ENCODE measurements around the gene ATP1B3.
A peak's percentile ranks its signal among the peaks of the same experiment; 100 is the strongest.
"Not testable (repeated sequence)": the region's sequence is repeated elsewhere in the genome, so short reads cannot be mapped to it uniquely, and the experiment has no call there.

ATP1B3 gene

GRCh38 chr3:141870091-141870687 lies 6.3 kb upstream of the ATP1B3 start:
- Mint-ChIP-seq H3K27me3 (ENCODE audit: low read depth) (peaks cover 1% of the 10 kb centered on the region), H3K27ac (no peak overlapping the region), H3K9me3 (no peaks in the 10 kb centered on the region), H3K36me3 (ENCODE audit: low read depth) (no peaks in the 10 kb centered on the region), H3K4me1 (ENCODE audit: low read depth) (peaks cover 4% of the 10 kb centered on the region), H3K4me3 (no peak overlapping the region)
- DNase-seq (ENCODE audit: low spot score) = no peak

- DNase-seq (ENCODE audit: low spot score) = peak; percentile 81
- Mint-ChIP-seq H3K27ac (peak overlapping the region; percentile 97), H3K4me3 (peak overlapping the region; percentile 90), H3K4me1 (ENCODE audit: low read depth) (peaks cover 33% of the 10 kb centered on the region), H3K9me3 (no peaks in the 10 kb centered on the region), H3K27me3 (ENCODE audit: low read depth) (no peaks in the 10 kb centered on the region), H3K36me3 (ENCODE audit: low read depth) (peaks cover 13% of the 10 kb centered on the region)
Measured at GRCh38 chr3:141875374-141875892, 1.0 kb upstream of the ATP1B3 start.

GRCh38 chr3:141875893-141876380 lies 506 bp upstream of the ATP1B3 start:
- Mint-ChIP-seq H3K36me3 (ENCODE audit: low read depth) (peaks cover 13% of the 10 kb centered on the region), H3K9me3 (no peaks in the 10 kb centered on the region), H3K4me1 (ENCODE audit: low read depth) (peaks cover 37% of the 10 kb centered on the region), H3K27ac (peak overlapping the region; percentile 97), H3K4me3 (peak overlapping the region; percentile 90), H3K27me3 (ENCODE audit: low read depth) (no peaks in the 10 kb centered on the region)
- DNase-seq (ENCODE audit: low spot score) = no peak

GRCh38 chr3:141876891-141877621 lies 613 bp downstream of the ATP1B3 start:
- H3K4me3 Mint-ChIP-seq = peak overlapping the region; percentile 94
- peaks cover 18% of the 10 kb centered on the region for H3K36me3 Mint-ChIP-seq (ENCODE audit: low read depth)

GRCh38 chr3:141877911-141878310 lies 1.5 kb downstream of the ATP1B3 start:
- H3K36me3 Mint-ChIP-seq (ENCODE audit: low read depth) = peaks cover 20% of the 10 kb centered on the region
- peak overlapping the region; percentile 89 for H3K27ac Mint-ChIP-seq
- H3K27me3 Mint-ChIP-seq (ENCODE audit: low read depth) = no peaks in the 10 kb centered on the region
- H3K9me3 Mint-ChIP-seq = no peaks in the 10 kb centered on the region
- H3K4me3 Mint-ChIP-seq = peak overlapping the region; percentile 94
- no peak for DNase-seq (ENCODE audit: low spot score)
- H3K4me1 Mint-ChIP-seq (ENCODE audit: low read depth) = peaks cover 48% of the 10 kb centered on the region

More at GRCh38 chr3:141876891-141877621, 613 bp downstream of the ATP1B3 start:
- H3K9me3 Mint-ChIP-seq = no peaks in the 10 kb centered on the region
- peak overlapping the region; percentile 91 for H3K27ac Mint-ChIP-seq
- peak; percentile 66 for DNase-seq (ENCODE audit: low spot score)
- H3K27me3 Mint-ChIP-seq (ENCODE audit: low read depth) = no peaks in the 10 kb centered on the region
- peaks cover 46% of the 10 kb centered on the region for H3K4me1 Mint-ChIP-seq (ENCODE audit: low read depth)

- H3K9me3 Mint-ChIP-seq = no peaks in the 10 kb centered on the region
- H3K36me3 Mint-ChIP-seq (ENCODE audit: low read depth) = peaks cover 22% of the 10 kb centered on the region
- H3K4me1 Mint-ChIP-seq (ENCODE audit: low read depth) = peaks cover 49% of the 10 kb centered on the region
- DNase-seq (ENCODE audit: low spot score) = no peak
- peak overlapping the region; percentile 94 for H3K4me3 Mint-ChIP-seq
- H3K27ac Mint-ChIP-seq = peak overlapping the region; percentile 89
- no peaks in the 10 kb centered on the region for H3K27me3 Mint-ChIP-seq (ENCODE audit: low read depth)
Measured at GRCh38 chr3:141878326-141878725, 1.9 kb downstream of the ATP1B3 start.

- peaks cover 22% of the 10 kb centered on the region for H3K36me3 Mint-ChIP-seq (ENCODE audit: low read depth)
- no peak overlapping the region for H3K27ac Mint-ChIP-seq
- H3K4me3 Mint-ChIP-seq = peak overlapping the region; percentile 94
- no peak for DNase-seq (ENCODE audit: low spot score)
- no peaks in the 10 kb centered on the region for H3K9me3 Mint-ChIP-seq
- peaks cover 53% of the 10 kb centered on the region for H3K4me1 Mint-ChIP-seq (ENCODE audit: low read depth)
- H3K27me3 Mint-ChIP-seq (ENCODE audit: low read depth) = no peaks in the 10 kb centered on the region
Measured at GRCh38 chr3:141878817-141879216, 2.4 kb downstream of the ATP1B3 start.

GRCh38 chr3:141881702-141882101 lies 5.3 kb downstream of the ATP1B3 start:
- peaks cover 57% of the 10 kb centered on the region for H3K4me1 Mint-ChIP-seq (ENCODE audit: low read depth)
- H3K27me3 Mint-ChIP-seq (ENCODE audit: low read depth) = no peaks in the 10 kb centered on the region
- H3K4me3 Mint-ChIP-seq = no peak overlapping the region
- DNase-seq (ENCODE audit: low spot score) = no peak
- no peak overlapping the region for H3K27ac Mint-ChIP-seq
- H3K9me3 Mint-ChIP-seq = no peaks in the 10 kb centered on the region
- peaks cover 30% of the 10 kb centered on the region for H3K36me3 Mint-ChIP-seq (ENCODE audit: low read depth)

GRCh38 chr3:141887051-141887450 lies 10.6 kb downstream of the ATP1B3 start:
- Mint-ChIP-seq H3K27me3 (ENCODE audit: low read depth) (no peaks in the 10 kb centered on the region), H3K4me3 (no peak overlapping the region), H3K4me1 (ENCODE audit: low read depth) (peaks cover 36% of the 10 kb centered on the region), H3K9me3 (peaks cover 19% of the 10 kb centered on the region), H3K27ac (no peak overlapping the region), H3K36me3 (ENCODE audit: low read depth) (peaks cover 31% of the 10 kb centered on the region)
- no peak for DNase-seq (ENCODE audit: low spot score)

- Mint-ChIP-seq H3K9me3 (peaks cover 19% of the 10 kb centered on the region), H3K4me1 (ENCODE audit: low read depth) (peaks cover 36% of the 10 kb centered on the region), H3K36me3 (ENCODE audit: low read depth) (peaks cover 27% of the 10 kb centered on the region)
- DNase-seq (ENCODE audit: low spot score); H3K4me3 Mint-ChIP-seq; H3K27me3 Mint-ChIP-seq (ENCODE audit: low read depth); H3K27ac Mint-ChIP-seq: not testable (repeated sequence)
Measured at GRCh38 chr3:141888548-141888947, 12.1 kb downstream of the ATP1B3 start.

GRCh38 chr3:141894524-141895176 lies 18.2 kb downstream of the ATP1B3 start:
- no peak overlapping the region for H3K4me3 Mint-ChIP-seq
- H3K27me3 Mint-ChIP-seq (ENCODE audit: low read depth) = no peaks in the 10 kb centered on the region
- H3K27ac Mint-ChIP-seq = no peak overlapping the region
- H3K4me1 Mint-ChIP-seq (ENCODE audit: low read depth) = peaks cover 21% of the 10 kb centered on the region
- peaks cover 7% of the 10 kb centered on the region for H3K9me3 Mint-ChIP-seq
- DNase-seq (ENCODE audit: low spot score) = no peak
- peaks cover 37% of the 10 kb centered on the region for H3K36me3 Mint-ChIP-seq (ENCODE audit: low read depth)

- Mint-ChIP-seq H3K36me3 (ENCODE audit: low read depth) (peaks cover 47% of the 10 kb centered on the region), H3K4me3 (no peak overlapping the region), H3K4me1 (ENCODE audit: low read depth) (peaks cover 21% of the 10 kb centered on the region), H3K27ac (no peak overlapping the region), H3K9me3 (peaks cover 16% of the 10 kb centered on the region), H3K27me3 (ENCODE audit: low read depth) (no peaks in the 10 kb centered on the region)
- no peak for DNase-seq (ENCODE audit: low spot score)
Measured at GRCh38 chr3:141895731-141896130, 19.3 kb downstream of the ATP1B3 start.

- DNase-seq (ENCODE audit: low spot score) = no peak
- Mint-ChIP-seq H3K36me3 (ENCODE audit: low read depth) (peaks cover 59% of the 10 kb centered on the region), H3K4me3 (no peak overlapping the region), H3K9me3 (peaks cover 16% of the 10 kb centered on the region), H3K27me3 (ENCODE audit: low read depth) (no peaks in the 10 kb centered on the region), H3K27ac (no peak overlapping the region), H3K4me1 (ENCODE audit: low read depth) (peaks cover 12% of the 10 kb centered on the region)
Measured at GRCh38 chr3:141898908-141899307, 22.5 kb downstream of the ATP1B3 start.

GRCh38 chr3:141900343-141900742 lies 23.9 kb downstream of the ATP1B3 start:
- Mint-ChIP-seq H3K9me3 (peaks cover 16% of the 10 kb centered on the region), H3K4me1 (ENCODE audit: low read depth) (peaks cover 10% of the 10 kb centered on the region), H3K27ac (no peak overlapping the region), H3K36me3 (ENCODE audit: low read depth) (peaks cover 63% of the 10 kb centered on the region), H3K4me3 (no peak overlapping the region), H3K27me3 (ENCODE audit: low read depth) (no peaks in the 10 kb centered on the region)
- DNase-seq (ENCODE audit: low spot score) = no peak

Data from T-helper 2 cell treated with Interferon-gamma antibody and Interleukin-4, amounts not matched to agents 5 μg/mL and 100 μg/mL, for 36 hours (primary cell).